NCI-H1694 (cell line): ENCODE results near the gene ETV5.

Experiments used
- DNase-seq: peaks from one replicate; lab custom pipeline; 2025; lab: John Stamatoyannopoulos, UW

Gene ETV5

GRCh38 chr3:186108941-186109865, at the start of gene ETV5:
TSS of gene ETV5 (minus strand) at chr3:186109089. CDS start at chr3:186105868, 3,221 bp downstream.
- DNase-seq, result peak; percentile 98

GRCh38 chr3:186154641-186155040, 45.8 kb upstream of the ETV5 start:
- DNase-seq, result no peak

DNA sequence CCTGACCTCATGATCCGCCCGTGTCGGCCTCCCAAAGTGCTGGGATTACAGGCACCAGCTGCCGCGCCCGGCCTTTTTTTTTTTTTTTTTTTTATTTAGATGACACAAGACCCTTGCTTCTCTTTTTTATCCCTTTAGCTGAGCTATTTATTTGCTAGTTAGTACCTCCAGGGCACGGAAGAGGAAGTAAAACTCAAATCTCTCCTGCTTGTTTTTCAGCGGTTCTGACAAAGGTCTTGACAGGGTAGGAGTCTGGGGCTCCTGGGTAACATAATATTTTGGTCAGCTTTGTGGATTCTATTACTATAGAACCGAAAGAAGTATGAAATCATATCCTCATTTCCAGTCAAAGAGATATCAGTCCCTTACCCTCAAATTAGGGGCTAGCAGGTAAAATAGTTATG, 44.0 kb upstream of the ETV5 start:
- DNase-seq, result no peak

DNA sequence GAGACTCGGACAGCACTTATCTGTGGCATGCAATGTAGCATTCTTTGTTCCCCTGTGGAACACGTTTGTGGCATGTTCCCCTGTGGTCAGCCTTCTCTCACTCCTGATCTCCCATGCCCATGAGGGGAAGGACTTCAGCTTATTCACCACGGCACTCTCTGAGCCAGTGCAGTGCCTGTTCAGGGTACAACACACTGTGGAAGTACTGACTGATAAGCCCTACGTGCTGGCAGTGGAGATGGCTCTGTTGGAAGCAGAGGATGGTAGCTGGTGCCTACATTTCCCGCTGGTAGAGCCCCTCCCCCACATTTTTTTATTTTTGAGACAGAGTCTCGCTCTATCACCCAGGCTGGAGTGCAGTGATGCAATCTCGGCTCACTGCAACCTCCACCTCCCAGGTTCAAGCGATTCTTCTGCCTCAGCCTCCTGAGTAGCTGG, 43.5 kb upstream of the ETV5 start:
- no peak for DNase-seq

DNA sequence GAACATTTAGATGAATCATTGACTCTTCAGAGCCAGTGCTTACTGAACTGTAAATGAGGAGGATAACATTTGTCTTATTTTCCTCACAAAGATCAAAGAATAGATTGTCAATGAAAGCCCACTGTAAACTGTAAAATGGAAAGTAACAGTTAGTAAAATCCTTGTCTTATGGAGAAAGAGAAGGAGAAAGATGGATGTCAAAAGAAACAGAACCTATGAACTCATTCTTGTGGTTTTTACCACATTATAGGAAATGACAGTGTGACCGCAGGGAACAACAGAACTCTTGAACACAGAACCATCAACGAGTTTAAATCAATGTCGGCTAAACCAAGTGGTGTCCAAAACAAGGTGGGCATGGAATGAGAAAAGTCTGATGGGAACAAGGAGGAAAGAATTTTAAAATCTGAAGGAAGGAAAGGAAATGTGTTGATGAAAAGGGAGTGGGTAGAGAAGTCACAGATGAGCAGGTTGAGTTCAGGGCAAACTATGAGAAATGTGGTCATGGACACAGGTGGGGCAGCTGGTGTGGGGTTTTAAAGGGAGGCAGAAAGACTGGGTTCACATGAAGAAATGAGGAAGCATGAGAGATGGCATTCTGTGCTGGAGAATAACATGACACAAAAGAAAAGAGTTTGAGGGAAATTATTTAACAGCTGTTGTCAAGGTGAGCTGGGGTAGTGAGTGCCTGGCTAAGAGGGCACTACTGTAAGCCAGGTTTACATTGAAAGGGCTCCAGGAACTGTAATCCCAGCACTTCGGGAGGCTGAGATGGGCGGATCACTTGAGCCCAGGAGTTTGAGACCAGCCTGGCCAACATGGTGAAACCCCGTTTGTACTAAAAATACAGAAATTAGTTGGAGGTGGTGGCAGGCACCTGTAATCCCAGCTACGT, 42.4 kb upstream of the ETV5 start:
- no peak for DNase-seq

DNA sequence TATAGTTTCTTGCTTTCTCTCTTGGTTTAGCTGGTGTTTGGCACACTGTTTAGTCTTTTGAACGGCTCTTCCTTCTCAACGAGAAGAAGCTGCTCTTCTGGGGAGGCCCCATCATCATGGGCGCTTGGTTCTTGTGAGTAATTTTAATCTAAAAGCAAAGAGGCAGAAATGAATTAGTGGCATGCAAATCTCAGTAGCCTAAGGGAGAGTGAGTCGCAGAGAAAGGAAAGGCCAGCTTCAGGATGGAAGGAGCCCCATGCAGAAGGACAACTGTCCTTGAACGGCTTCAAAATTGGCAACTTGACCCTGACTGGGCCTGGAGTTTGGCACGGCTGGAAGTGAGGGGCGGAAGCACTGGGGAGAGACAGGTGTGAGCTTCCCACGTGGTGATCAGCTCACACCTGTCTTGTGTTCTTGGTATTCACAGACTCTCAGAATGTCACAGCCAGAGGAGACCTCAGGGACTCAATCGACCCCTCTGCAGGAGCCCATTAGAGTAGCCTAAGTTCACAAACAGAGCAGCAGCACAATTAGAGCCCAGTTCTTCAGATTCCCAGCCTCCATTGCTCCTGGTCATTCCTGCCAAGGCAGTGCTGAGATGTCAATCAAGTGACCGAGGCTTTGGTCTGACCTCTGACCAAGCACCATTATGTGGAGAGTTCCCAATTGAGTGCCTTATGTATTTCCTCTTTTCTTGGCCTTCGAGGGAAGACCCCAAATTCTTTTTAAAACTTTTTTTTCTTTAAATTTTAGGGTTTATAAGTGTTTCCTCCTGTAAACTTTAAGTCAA, 41.3 kb upstream of the ETV5 start:
- no peak for DNase-seq

- DNase-seq, result no peak
Measured at GRCh38 chr3:186149319-186149960, 40.6 kb upstream of the ETV5 start.

DNA sequence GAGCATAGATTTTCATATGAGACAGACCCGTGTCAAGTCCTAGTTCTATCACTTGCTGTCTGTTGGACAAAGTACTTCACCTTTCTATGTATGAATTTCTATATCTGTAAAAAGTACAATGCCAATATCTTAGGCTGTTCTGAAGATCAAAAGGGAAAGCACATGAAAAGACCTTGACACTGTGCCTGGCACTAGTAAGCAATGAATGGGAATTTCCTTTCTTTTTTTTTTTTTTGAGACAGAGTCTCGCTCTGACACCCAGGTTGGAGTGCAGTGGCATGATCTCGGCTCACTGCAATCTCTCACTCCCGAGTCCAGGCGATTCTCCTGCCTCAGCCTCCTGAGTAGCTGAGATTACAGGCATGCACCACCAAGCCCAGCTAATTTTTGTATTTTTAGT, 35.4 kb upstream of the ETV5 start:
- DNase-seq, result no peak

- peak; percentile 87 for DNase-seq
Measured at GRCh38 chr3:186143250-186143649, 34.4 kb upstream of the ETV5 start.

- peak; percentile 63 for DNase-seq
Measured at GRCh38 chr3:186142393-186142932, 33.6 kb upstream of the ETV5 start.

DNA sequence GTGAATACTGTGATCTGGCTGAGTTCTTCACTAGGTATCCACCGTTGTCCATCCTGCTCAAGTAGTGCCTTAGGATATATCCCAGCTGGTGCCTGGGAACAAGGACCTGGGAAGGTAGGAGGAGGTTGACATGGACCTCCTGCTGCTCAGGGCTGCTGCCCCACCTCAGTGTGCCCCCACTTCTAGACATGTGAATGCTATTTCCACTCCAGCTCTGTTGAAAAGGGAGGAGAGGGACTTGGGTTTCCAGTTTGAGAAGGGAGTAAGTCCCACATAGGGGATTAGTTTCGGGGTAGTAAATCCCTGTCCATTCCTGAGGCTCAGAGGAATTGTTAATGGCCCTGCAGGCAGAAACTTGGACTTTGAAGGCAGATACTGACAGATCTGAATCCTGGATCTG, 32.9 kb upstream of the ETV5 start:
- DNase-seq, result no peak

DNA sequence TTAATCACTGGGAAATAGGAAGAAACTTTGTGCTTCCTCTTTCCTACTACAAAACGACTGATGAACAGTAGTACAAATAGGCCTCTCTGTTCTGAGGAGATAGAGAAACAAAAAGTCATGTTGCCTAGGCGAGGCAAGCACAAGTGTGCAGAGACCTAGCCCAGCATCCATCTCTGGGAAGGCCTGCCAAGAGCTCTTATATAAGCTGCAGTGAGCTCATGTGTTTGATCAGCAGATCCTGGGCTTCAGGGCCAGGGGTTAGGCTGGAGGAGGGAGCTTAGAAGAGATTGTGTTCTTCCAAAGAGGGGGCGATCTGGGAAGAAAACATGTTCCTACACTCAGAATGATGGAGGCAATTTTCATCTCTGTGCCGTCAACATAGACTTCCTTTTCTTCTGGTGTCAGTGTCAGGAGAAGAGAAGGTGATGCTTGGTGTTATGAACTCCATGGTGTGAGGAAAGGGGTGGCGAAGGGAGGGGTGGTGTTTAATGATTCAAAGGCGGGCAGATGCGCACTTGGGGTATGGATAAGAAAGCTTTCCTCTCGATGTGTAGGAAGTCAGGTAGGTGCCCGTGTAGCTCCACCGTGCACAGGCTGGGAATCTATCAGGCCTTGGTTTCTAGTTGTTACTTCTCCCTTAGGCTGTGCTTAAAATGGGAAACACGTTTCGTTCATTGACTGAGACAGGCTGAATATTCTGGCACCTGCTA, 29.5 kb upstream of the ETV5 start:
- DNase-seq, result no peak

GRCh38 chr3:186137051-186137685, 28.3 kb upstream of the ETV5 start:
- DNase-seq, result no peak

DNA sequence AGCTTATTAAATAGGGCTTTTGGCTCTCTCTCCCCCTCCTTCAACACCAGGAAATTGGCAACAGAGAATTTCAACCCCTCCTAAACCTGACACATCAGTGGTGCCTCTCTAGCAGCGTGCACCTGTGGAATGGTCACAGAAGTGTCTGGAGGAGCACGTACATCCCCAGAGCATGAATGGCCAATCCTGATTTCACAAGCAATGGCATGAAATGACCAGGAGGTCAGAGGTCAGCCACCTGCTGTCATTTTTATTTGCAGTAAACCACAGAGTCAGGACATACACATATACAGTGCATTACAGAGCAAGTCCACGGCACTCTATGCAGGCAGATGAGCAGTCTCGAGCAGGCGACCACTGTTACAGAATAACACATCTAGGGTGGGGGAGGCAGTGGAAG, 25.1 kb upstream of the ETV5 start:
- no peak for DNase-seq

GRCh38 chr3:186132487-186132886, 23.6 kb upstream of the ETV5 start:
- no peak for DNase-seq

DNA sequence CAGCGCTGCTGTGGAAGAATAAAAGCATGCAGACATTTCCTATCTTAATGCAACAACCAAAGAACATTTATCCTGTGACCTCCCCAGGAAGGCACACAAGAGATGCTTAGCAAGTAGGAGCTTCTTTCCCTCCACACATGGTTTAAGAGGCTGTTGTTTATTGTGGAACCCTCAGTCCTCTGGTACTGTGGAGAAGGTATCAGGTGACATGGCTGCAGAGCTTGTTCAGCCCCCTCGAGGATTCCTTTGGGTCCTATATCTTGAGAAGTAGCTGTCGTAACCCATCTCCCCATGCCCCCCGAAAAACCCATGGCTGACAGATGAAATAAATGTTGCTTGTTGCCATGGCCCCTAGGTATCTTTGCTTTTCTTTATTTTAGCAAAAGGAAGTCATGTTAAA, 20.3 kb upstream of the ETV5 start:
- DNase-seq, result no peak

GRCh38 chr3:186128158-186128557, 19.3 kb upstream of the ETV5 start:
- DNase-seq, result no peak

DNA sequence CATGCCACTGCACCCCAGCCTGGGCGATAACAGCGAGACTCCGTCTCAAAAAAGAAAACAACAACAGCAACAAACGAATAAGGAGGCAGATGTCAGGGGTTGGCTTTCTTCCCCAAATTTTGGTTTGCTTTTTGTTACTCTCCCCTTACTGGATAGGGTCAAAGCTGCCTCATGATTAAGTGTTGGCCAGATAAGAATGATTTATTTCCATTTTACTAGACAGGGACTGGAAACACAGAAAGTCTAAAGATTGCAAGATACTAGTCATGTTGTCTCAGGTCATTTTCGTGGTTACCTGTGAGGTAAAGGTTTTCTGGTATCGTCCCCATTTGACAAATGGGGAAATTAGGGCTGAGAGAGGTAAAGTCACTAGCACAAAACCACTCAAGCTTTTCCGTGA, 18.6 kb upstream of the ETV5 start:
- no peak for DNase-seq

GRCh38 chr3:186125118-186125517, 16.2 kb upstream of the ETV5 start:
- DNase-seq, result no peak

DNA sequence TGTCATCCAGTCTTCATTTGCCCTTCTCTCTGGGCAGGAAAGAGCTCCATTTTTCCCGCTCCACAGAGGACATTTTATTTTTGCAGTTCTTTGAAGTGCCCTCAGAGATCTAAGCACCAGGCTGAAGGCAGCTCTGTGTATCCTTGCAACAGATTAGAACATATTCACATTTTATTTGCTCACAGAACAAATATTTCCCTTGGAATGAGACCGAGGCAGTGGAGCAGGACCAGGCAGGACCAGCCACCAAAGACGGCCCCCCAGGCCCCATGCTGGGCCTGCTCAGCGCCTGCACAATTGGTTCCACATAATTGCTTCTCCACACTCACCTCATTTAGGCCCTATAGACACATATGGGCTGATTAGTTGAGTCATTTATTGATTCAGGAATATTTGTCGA, 15.7 kb upstream of the ETV5 start:
- no peak for DNase-seq
